Stimulated activated CD8-positive, alpha-beta memory T cell treated with anti-CD3 and anti-CD28 coated beads, Interleukin-12 subunit alpha, Interleukin-12 subunit beta, amount 100 ng/mL, for 4 hours (primary cell): ENCODE measurements around the gene DLK2.

Experiments used
- DNase-seq: peaks from one replicate; pipeline ENCODE4 v3.0.0-alpha.2; 2020; ENCODE audit warnings: low read depth

DLK2 gene

DNA sequence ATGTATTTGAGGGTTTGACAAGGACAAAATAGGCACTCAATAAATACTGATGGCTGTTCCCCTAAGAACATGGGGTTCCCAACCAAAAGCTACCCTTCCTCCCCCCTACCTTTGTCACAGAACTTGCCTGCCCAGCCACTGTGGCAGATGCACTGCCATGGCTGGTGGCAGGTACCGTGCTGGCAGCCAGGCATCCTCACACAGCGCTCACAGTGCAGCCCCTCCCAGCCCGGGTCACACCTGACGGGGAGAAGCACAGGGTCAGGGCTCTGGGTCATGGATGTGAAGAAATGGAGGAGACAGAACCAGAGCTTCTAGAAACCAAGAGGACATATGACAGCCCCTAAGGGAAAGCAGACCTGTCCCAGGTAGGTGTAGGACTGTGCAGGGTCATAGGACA, 2.5 kb downstream of the DLK2 start:
- no peak for DNase-seq

DNA sequence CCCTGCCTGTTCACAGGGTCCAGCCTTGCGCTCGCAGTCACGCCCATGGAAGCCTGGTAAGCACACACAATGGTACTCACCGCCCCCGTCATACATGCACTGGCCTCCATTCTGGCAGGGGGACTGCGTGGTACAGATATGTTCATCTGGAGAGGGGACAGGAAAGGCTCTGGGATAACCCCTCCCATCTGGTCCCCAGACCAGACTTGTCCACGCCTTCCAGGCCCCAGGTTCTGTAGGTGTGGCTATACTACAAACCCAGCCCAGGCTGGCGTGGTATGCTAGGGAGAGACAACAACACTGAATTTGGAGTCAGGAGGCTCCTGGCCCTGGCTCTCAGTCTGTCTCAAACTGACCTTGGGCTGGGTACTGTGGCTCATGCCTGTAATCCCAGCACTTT, 3.4 kb downstream of the DLK2 start:
- no peak for DNase-seq

DNA sequence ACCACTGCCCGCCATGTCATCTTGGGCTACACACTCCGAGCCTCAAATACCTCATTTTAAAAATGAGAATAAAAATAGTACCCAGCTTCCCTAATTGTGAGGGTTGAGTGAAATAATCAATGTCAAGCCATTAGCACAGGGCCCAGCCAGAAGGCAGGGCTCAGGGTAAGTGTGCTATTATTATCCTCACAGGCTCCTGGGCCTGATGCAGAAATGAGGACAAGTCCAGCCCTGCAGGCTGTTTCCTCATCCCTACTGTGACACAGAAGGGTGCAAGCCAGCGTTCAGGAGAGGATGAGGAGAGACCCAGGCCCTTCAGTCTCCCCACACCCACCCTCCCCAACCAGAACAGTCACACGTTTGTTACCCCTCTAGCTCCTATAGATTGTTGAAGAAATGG, 4.0 kb downstream of the DLK2 start:
- DNase-seq = no peak

DNA sequence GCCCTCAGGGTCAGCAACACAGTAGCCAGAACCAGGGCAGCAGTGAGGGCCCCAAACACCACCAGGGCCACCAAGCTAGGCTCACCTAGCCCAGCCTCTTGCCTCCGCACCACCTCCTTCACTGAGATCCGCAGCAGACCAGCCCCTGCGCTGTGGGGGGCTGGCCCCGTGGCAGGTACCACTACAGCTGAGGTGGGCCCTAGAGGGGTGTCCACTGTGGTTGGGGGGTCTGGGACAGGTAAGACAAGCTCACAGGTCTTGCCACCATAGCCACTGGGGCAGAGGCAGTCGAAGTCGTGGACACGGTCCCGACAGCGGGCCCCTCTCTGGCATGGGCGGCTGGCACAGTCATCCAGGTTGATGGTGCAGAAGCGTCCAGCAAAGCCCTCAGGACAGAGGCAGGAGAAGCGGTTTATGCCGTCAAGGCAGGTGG, 4.6 kb downstream of the DLK2 start:
- no peak for DNase-seq

DNA sequence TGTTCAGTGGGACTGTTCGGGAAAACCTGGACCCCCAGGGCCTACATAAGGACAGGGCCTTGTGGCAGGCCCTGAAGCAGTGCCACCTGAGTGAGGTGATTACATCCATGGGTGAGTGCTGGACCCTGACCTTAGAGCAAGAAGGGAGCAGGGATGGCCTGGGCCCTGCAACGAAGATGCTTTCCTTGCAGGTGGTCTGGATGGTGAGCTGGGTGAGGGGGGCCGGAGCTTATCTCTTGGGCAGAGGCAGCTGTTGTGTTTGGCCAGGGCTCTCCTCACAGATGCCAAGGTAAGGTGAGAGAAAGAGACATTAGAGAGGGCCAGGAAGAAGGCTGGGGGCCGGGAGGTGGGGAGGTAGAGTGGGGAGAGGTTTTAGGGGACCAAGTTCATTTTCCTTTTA, 6.4 kb downstream of the DLK2 start:
- no peak for DNase-seq

DNA sequence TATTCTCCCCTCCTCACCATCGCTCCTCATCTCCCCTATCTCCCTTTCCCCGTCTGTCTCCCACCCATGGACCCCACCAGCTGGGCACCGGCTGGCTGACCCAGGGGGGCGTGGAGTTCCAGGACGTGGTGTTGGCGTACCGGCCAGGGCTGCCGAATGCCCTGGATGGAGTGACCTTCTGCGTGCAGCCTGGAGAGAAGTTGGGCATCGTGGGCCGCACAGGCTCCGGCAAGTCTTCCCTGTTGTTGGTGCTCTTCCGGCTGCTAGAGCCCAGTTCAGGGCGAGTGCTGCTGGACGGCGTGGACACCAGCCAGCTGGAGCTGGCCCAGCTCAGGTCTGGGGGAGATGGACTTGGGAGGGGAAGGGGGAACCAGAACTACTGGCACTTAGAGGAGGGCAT, 7.7 kb downstream of the DLK2 start:
- no peak for DNase-seq

DNA sequence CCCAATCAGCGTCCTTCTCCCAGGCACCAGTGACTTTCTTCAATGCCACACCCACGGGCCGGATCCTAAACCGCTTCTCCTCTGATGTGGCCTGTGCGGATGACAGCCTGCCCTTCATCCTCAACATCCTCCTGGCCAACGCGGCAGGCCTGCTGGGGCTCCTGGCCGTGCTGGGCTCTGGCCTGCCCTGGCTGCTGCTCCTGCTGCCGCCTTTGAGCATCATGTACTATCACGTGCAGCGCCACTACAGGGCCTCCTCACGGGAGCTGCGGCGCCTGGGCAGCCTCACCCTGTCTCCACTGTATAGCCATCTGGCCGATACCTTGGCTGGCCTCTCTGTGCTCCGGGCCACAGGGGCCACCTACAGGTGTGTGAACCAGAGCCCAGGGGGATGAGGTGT, 9.8 kb downstream of the DLK2 start:
- DNase-seq = no peak

DNA sequence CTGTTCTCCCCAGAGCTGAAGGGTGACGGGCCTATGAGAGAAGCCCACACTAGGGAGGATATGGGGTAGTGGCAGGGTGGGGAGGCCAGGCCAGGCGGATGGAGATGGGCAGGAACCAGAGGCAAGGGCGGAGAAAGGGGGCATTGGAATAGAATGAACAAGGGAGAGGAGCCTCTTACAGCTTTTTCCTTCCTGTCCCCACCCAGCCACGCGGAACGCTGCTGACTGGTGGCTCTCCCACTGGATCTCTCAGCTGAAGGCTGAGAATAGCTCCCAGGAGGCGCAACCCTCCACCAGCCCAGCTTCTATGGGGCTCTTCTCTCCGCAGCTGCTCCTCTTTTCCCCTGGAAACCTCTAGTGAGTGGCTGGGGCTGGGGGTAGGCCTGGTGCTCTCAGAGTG, 10.8 kb downstream of the DLK2 start:
- DNase-seq = no peak

DNA sequence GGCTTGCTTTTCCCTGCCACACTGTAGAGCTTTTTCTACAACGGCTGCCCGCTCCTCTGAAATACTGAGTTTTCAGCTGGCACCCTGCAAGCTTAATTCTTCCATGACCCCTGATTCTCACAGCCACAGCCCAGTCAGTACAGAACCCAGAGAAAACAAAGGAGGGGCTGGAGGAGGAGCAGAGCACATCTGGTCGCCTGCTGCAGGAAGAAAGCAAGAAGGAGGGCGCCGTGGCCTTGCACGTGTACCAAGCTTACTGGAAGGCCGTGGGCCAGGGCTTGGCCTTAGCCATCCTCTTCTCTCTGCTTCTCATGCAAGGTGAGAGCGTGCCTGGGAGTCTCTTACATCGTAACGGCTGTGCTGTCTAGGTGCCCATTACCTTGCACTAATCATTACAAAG, 11.3 kb downstream of the DLK2 start:
- no peak for DNase-seq

DNA sequence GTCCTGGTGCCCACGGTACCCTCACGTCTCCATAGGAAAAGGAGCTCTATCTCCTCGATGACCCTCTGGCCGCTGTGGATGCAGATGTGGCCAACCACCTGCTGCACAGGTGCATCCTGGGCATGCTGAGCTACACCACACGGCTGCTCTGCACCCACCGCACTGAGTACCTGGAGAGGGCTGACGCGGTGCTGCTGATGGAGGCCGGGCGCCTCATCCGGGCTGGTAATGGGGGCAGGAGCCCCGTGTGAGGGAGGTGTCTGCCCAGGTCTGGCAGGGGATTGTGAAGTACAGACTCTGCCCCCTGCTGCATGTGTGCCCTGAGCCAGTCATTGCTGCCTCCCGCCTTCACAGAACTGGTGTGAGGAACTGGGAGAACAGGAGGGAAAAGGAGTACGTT, 12.4 kb downstream of the DLK2 start:
- DNase-seq = no peak

DNA sequence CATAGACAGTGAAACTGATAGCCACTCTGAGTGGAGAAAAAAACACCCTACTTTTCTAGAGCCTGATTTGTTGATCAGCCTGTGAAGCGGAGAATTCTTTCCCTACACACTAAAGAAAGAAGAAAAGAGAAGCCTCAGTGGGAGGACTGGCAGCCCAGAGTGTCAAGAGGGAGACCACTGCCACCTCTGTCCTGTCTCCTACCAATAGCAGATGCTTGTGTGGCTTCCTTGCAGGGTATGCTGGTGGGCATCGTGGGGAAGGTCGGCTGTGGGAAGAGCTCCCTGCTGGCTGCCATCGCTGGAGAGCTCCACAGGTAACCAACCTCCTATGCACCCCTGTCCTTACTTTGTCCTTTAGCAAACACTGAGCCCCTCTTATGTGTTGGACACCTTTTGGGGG, 17.6 kb downstream of the DLK2 start:
- no peak for DNase-seq

DNA sequence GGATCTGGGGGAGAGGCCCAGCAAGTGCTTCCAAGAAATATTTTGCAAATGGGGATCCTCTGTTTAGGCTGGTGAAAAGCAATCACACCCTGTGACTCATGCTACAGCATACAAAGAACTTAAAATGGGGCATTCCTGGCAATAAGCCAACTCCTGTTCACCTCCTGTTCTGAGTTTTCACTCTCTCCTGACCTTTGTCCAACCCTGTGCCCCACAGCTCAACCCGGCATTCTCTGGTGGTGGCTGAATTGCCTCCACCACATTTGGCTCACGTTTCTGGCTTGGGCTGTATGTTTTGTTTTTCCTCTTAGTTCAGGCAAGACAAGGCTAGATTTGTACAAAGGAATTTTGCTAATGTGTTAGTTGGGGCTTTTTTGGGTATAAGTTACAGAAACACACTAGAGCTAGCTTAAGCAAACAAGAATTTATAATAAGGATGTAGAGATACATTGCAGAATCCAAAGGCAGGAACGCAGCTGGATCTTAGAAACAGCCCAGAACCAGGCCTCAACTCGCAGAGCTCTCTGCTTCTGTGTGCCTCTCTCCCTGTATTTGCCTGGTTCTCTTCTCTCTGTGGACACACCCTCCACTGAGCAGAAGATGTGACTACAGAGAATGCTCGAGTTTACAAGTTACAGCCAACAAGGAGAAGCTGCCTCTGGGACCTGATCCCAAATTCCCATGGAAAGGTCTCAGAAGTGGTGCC, 18.6 kb downstream of the DLK2 start:
- no peak for DNase-seq

DNA sequence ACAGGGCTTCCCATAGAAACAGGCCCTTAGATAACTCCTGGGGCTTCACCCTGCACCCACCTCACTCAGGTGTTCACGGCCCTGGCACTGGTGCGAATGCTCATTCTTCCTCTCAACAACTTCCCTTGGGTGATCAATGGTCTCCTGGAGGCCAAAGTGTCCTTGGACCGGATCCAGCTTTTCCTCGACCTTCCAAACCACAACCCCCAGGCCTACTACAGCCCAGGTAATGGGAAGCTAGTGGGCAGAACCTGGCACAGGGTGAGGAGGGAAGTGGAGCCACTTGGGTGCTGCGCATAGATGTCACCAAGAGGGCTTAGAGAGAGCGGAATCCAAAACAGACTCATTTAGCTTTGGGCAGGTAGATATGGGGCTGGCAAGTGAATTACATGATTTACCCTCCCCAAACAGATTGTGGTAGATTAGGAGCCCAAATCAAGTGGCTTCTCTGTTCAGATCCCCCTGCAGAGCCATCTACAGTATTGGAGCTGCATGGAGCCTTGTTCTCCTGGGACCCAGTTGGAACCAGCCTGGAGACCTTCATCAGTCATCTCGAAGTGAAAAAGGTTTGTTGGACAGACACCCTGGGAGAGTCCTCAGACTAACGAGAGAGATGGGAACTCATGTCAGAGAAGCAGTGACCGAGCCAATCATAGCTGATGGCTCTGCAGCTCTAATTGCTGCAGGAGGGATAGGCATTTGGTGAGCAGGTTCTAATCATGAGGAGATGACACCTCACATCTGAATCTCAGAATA, 19.5 kb downstream of the DLK2 start:
- DNase-seq = no peak

DNA sequence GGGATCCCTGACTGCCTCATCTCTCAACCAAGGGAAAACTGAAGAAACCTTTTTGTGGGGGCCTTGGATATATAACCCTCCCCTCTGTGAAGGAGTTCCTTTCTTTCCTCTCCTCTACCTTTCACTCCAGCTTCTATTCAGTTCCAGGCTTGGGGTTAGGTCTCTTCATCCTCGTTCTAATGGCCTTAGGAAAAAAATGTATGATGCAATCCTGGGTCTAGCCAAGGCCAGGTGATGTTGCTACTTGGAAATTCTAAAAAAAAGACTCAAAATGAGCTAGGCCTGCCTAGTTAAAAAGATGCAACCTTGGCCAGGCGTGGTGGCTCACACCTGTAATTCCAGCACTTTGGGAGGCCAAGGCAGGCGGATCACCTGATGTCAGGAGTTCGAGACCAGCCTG, 20.4 kb downstream of the DLK2 start:
- no peak for DNase-seq

DNA sequence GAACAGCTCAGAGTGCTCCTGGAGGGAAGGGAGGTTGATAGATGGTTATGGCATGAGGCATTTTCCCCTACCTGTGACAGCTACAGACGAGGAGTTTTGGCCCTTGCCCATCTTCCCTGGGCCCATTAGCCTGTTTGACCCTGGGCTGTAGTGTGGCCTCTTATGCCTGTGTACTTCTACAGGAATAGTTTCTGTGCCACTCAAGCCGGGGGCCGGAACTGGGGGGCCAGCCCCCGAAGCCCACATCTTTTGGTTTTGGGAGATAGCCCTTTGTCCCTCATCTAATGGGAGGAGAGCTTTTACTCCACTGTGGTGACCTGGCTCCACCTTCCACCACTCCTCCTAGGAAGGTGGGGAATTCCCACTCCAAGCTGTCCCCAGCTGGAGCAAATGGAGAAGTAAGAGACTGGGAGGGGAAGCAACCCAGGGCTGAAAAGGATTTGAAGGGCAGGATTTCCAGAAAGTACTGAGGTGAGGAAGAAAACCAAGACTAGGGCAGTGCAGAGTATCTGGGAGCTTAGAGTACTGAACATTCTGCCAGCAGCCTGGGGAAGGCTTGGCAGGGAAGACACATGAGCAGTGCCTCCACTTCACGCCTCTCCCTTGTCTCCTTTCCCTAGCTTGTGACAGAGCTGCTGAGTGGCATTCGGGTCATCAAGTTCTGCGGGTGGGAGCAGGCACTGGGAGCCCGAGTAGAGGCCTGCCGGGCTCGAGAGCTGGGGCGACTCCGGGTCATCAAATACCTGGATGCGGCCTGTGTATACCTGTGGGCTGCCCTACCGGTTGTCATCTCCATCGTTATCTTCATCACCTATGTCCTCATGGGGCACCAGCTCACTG, 21.1 kb downstream of the DLK2 start:
- no peak for DNase-seq

DNA sequence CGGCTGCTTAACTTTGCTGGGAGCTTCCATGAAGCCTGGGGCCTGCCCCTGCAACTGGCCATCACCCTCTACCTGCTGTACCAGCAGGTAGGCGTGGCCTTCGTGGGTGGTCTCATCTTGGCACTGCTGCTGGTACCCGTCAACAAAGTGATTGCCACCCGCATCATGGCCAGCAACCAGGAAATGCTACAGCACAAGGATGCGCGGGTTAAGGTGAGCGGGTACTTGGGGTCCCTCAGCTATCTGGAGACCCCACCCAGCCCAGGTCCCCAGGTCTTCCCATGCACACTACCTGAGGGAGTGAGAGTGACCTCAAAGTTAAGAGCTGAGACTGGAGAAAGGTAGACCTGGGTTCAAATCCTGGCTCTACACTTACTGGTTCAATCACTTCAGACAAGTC, 22.2 kb downstream of the DLK2 start:
- no peak for DNase-seq

DNA sequence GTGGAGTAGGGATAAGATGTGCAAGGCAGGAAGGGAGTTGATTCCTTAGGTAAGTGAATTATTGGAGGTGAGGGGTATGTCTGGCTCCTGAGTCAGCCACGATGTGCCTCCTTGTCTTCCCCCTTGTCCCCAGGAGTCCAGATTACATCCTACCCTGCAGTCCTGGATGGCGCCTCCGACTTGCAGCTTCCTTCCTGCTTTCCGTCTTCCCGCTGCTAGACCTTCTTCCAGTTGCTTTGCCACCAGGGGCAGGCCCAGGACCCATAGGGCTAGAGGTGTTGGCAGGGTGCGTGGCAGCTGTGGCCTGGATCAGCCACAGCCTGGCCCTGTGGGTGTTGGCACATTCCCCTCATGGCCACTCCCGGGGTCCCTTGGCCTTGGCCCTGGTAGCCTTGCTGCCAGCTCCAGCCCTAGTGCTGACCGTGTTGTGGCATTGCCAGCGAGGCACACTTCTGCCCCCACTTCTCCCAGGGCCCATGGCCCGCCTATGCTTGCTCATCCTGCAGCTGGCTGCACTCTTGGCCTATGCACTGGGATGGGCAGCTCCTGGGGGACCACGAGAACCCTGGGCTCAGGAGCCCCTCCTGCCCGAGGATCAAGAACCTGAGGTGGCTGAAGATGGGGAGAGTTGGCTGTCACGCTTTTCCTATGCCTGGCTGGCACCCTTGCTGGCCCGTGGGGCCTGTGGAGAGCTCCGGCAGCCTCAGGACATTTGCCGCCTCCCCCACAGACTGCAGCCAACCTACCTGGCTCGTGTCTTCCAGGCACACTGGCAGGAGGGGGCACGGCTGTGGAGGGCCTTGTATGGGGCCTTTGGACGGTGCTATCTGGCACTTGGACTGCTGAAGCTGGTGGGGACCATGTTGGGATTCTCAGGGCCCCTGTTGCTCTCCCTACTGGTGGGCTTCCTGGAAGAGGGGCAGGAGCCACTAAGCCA, 23.1 kb downstream of the DLK2 start:
- DNase-seq = no peak

DNA sequence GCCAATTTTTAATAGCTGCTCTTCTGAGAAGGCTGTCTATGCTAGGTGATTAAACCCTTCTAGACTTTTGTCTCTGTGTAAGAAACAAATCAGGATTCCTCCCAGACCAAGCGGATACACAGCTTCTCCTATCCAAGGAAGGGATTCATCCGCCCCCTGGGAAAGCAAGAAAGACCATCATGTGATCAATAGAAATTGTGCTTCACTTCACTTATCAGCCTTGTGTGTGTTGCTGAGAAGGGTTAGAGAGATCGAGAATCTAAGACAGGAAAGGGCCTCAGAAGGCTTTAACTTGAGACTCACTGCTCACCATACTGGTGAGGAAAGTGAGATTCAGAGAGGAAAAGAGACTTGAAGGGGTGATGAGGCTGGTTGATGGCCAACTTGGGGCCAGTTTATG, 26.5 kb downstream of the DLK2 start:
- no peak for DNase-seq

DNA sequence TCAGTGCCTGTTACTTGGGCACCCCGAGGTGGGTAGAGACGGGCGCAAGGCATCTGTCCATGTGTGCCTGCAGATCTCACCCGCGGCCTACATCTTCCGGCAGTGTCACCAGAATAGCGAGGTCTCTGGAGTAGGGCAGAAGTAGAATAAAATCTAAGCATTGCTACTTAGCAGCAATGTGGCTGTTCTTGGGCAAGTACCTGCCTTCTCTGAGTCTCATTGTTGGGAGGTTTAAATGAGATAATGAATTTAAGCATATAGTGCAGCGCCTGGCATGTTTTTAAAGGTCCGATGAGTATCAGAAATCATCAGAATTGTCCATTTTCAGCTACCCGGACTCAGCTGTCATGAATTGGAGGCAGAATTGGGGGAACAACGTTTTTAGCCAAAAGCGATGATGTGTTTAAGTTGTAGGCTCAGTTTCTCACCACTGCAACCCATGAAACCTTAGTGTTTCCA, 27.2 kb downstream of the DLK2 start:
- no peak for DNase-seq

DNA sequence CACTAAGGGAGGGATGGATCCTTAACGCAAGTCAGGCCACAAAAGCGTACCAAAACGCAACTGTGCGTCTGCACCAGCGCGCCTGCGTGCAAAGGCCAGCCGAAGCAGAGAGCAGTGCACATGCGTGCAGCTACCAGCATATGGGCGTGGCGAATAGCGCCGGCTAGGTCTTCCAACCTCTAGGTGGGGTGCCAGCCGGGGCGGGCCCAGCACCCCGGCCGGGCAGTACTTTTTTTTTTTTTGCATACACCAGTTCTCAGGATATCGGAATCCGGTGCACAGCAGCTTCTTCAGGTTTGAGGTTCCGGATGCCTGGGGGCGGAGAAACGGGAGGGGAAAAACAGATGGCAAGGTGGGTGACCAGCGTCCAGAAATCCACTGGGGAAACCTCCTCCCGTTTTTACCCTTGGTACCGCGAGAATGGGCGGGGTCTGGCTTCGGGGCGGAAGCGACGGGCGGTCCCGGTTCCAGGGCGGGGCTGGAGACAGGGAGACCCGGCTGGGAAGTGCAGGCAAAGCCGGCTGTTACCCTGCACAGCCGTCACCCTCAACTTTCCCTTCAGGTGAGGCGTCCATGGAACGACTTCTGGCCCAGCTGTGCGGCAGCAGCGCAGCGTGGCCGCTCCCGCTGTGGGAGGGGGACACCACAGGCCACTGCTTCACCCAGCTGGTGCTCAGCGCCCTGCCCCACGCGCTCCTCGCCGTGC, 27.8 kb downstream of the DLK2 start, which contains the start of gene ABCC10:
Gene ABCC10 (plus strand): TSS at position 136 of the 706 bp plus-strand sequence. CDS start 438 bp downstream, at position 574.
- DNase-seq = peak; percentile 88

DNA sequence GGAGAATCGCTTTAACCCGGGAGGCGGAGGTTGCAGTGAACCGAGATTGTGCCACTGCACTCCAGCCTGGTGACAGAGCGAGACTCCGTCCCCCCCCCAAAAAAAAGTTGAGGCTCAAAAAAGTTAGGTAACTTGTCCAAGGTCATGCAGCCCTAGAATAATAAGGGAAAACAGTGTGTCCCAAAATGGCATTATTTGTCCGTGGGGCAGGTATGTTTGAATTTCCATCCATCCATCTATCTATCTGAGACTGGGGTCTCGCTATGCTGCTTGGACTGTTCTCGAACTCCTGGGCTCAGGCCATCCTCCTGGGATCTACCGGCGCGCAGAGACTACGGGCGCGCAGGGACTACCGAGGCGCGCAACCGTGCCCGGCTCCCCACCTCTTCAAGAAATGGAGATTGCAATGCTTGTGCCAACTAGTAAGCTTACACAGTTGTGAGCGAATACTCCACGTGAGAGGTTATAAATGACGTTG, 28.4 kb downstream of the DLK2 start:
- no peak for DNase-seq
